HG03521 (cell line): ENCODE results near the gene HILPDA.

Experiments
- ATAC-seq: cut with Tn5 transposase; IDR thresholded peaks from one replicate; pipeline ENCODE4 v1.9.1; 2021; ENCODE audit warnings: mild to moderate bottlenecking, moderate library complexity; ENCODE audit not compliant: unreplicated experiment

HILPDA gene, protein sequence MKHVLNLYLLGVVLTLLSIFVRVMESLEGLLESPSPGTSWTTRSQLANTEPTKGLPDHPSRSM

DNA sequence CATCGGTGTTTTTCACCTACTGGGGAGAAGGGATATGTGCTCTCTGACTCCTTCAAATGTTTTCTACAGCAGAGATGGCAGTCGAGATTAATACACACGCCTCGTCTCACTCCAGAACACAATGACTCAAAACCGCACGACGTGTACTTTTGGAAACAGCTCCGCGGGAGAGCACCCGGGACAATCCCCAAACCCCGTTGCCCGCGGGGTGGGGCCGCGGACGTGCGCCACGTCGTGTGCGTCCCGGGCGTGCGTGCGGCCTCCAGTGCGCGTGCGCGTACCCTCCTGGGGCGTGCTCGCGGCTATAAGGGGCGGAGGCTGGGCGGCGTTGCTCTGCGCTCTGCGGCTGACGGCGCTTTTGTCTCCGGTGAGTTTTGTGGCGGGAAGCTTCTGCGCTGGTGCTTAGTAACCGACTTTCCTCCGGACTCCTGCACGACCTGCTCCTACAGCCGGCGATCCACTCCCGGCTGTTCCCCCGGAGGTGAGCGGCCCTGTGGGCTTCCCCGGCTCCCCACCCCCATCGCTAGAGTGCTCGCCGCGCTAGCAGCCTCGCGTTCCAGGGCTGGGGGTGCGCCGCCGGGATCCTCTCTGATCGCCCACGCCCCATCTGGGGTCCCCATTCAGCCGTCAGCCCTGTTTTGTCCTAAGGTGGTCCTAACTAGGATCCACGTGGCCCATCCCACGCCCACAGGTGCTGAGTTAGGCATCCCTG lies at the start of gene HILPDA:
Gene HILPDA, plus strand, starts transcription at position 336 of the 712 bp plus-strand sequence. CDS start 1,391 bp downstream, outside the sequence.
- peak; percentile 87 for ATAC-seq

DNA sequence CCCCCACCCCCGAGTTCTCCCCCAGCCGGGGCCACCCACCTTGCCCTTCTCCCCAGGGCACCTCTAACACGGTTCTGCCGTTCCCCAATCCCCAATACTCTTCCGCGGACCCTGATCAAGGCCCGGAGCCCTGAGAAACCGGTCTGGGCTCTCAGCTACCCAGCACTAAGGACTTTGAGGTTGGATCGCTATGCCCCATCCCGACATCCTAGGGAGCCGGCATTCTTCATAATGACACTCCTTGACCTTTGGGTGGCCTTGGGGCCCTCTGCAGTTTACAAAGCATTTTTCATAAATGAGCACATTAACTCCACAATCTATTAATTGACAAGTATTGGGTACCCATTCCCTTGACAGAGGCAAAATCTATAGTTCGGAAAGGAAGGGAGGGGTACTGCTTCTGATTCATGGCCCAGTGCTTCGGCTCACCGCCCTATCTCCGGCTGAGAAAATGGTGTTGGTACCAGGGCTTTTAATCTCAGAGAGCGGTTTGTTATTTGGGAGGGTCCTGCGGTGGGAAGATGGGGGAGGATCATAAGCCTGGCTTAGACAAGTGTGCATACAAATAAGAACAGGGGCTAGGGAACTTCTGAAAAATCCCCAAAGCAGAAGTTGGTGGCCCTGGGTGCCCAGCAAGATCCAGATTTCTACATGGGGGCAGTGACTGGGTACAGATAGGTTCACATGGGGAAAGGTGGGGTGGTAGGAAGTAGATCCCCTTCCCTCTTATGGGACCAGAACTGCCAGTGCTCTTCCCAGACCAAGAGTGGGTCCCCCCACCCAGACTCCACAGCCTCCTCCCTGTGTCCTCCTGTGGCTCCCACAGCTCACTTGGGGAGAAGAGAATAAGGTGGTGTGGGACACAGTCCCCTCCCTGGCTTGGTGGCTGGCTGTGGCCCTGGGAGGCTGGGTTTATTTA lies 49.1 kb upstream of the HILPDA start:
- ATAC-seq: no peak

DNA sequence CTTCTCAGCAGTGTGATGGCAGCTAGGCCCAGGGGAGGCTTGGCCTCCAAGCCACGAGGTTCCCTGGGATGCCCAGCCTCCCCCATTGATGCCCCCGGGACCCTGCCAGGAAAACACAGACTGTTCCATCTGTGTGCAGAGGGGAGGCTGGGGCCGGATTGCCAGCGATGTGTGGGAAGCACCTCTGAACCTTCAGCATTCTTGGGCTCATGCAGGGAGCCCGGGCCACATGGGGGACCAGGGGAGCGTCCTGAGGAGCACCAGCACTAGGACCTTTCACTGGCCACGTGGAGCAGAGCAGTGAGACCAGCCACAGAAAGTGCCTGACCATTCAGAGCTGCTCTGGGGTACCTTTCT lies 48.5 kb upstream of the HILPDA start:
- ATAC-seq: no peak

DNA sequence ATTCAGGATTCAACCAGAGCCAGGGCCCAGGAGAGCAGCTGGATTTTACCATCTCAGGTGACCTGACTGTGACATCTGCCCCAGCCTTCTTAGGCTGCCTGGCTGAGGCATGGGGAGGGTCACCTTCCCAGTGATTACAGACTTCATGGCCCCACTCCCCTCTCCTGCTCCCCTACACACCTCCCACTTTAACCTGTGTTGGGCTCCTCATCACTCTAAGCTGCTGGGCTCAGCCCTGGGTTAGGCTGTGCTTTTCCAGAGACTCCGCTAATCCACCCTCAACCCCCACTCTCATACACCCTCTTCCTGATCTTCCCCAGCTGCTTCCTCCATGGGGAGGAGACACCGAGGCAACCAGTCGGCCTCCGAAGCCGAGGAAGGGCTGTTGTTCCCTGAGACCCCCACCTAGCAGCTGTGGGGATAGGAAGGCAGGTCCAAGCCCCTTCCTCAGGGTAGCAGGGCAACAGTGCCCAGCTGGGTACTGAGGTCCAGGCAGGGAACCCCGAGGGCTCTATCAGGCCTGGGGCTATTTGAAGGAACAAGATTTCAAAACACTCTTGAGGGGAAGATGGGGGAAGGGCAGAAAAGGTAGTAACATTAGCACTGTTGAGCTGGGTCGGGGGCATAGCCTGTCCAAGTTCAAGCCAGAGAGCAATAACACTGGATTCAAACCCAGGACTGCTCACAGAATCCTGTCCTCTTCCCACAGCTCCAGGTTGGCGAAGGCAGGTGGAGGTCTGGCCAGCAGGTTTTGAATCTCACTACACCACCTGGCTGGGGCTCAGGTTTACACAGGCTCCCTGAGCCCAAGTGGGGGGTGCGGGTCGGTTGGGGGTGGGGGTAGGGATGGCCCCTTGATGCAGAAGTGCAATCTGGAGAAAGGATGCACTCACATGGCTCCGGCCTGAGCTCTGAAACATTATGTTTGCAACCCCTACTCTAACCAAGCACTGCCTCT lies 47.6 kb upstream of the HILPDA start:
- ATAC-seq: no peak

DNA sequence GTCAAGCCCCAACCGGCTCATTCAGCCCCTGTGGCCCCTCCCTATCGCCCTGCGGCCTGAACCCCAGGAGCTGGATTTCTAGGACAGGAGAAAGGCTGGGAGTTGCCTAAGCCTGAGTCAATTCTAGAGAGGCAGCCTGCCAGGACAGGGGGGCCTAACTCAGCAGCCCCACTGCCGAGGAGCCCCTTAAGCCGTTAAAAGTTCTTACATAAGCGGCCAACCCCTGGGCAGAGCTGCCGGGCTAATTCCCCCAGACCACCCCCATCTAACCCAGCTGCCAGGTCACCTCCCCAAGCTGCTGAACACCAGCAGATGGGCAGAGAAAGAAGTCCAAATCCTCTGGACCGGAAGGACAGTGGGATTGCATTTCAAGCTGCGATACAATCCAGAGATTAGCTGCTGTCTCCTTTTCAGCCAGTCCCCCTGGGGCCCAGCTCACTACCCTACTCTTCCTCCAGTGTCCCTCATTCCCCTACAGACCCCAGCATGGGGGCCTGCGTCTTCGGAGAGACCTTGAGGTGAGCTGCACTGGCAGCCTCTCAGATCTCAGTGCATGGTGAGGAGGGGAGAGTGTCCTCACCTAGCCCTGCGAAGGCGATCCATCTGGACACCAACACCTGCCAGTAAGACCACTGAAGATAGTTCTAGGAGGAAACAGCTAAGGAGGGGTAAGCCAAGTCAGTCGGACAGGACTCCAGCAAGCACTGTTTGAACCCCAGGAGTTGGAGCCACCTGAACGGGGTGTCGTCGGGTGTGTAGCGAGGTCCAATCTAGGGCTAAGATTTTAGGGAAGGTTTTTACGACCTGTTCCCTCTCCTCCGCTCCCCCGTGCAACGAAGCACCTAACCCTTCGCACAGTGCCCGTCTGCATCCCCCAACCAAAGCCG lies 46.7 kb upstream of the HILPDA start:
- no peak for ATAC-seq

DNA sequence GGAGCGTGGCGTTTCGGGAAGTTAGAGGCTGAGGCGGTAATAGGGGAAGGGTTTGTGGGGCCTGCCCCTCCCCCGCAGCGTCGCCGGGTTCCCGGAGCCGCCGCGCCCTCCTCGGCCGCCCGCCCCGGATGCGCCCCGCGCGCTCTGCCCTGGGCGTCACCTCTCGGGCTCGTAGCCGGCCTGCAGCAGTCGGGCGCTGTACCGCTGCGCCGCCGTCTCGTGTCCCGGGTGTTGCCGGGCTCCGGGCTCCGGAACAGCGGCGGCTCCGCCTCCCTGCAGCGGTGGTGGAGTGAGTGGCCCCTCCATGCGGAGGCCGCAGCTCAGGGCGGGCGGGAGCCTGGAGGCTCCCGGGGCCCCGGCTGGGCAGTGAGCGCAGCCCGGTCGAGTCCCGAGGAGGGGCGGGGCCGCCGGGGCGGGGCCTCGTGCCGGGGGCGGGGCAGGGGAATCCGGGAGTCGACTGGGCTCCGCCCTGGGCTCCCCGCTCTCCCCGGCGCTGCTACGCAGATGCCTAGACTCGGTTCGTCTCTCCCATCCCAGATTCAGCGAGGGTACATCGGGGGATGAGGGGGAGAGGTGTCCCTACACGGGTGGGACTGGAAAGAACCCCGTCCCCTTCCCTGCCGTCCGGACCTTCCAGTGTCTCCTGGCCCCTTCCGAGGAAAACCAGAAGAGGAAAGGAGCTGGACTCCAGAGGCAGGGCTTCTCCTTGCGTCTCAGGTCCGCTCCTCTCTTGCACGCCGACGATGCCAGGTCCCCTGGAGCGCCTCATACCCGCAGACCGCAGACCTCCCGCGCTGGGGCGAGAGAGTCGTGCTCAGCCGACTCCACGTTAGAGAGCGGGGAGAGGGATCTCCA lies 45.9 kb upstream of the HILPDA start, which contains the start of gene IMPDH1:
Gene IMPDH1, minus strand, starts transcription at position 387 of the 855 bp plus-strand sequence. Its CDS starts 81 bp downstream, at position 306.
- peak; percentile 74 for ATAC-seq

DNA sequence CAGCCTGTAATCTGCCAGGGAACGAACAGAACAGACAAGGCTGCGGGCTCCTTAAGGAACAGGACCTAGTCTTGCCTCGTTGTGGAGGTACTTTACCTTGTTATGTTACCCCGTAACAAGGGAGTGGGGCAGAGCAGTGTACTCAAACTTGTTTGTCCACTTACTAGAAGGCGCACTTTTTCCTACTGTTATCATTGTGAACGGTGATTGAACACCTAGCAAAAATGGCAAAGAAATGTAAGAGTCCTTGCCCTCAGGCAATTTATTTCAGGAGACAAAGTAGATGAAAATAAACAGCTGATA lies 45.3 kb upstream of the HILPDA start:
- no peak for ATAC-seq

DNA sequence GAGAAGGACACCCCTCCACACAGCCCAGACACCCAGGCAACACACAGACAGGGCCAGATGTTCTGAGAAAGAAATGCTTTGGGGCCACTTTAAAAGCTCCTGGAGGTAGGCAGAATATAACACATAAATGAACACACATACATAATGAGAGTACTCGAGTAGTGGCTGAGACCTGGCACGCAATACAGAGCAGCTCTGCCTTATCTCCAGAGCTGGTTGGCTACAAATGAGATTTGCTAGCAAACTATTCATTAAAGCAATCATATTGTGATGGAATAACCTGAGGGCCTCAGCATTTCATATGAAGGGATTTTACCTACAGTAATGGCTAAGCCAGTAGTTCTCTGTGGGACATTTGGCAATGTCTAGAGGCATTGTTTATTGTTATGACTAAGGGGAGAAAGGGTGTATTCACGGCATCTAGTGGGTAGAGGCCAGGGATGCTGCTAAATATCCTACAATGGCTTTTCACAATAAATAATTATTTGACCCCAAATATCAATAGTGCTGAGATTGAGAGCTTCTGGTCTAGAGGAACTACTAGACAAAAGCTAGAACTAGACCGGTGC lies 40.4 kb upstream of the HILPDA start:
- ATAC-seq: no peak

DNA sequence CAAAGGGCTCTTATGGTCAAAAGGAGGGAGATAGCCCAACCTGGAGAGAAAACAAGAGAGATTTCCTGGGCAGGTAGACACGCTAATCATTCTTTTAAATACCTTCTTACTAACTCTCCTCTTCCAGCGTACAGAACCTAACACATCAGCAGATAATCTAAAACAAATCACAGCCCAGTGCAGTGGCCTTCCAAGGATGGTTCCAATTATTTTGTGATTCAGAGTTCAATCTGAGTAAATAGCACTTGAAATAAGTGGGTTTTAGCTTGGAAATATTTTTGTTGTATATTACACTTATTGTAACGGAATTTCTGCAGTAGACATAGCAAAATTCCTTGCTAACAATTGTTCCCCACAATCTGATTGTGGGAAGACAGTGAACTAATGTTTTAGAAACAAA lies 38.6 kb upstream of the HILPDA start:
- no peak for ATAC-seq

DNA sequence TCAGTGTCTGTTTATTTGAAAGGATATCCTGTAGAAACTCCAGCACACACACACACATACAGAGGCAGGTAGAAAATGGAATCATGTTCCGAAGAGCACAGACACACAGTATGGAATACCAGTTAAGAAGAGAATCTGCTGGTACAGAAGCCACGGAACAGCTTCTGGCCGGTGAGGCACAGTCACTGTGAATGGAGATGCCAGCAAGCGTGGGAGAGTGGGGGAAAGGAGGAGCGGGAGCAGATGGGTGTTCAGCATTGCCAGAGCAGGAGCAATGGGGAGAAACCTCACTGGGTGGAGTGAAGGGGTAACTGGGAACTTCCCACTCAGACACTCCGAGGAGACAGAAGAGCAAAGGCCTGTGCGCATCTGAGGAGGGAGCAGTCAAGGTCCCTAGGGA lies 36.4 kb upstream of the HILPDA start:
- no peak for ATAC-seq

DNA sequence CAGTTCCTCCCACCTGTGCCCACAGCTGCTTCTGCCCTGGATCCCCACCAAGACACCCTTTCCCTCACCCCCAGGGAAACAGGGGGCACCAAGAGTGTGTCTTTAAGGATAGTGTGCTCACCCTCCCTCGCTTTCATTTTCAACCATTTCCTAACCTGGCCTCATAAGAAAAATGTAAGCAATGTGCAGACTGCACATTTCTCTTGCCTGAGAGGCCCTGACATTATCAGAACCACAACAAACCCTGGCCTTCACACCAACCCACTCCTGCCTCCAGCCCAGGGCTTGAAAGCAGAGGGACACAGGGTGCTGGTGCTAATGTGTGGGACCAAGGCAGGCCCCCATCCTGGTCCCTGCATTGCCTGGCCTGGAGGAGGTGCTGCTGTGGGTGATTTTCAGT lies 34.9 kb upstream of the HILPDA start:
- no peak for ATAC-seq

DNA sequence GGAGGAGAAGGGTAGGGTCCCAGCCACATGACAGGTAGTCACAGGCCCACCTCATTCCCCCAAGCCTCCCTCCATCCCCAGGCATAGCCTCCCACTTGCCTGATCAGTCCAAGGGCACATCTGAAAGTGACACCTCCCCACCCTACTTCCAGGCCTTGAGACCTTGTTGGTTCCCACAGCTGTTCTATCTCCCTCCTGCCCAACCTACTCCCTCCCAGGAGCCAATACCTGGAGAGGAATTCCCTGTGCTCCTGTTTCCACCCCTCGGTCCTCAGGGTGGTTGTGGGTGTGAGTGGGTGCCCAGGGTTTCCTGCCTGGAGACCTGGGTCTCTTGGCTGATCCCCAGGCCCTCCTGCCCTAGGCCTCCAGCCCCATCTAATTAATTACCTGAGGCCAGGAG lies 34.3 kb upstream of the HILPDA start:
- ATAC-seq: no peak

DNA sequence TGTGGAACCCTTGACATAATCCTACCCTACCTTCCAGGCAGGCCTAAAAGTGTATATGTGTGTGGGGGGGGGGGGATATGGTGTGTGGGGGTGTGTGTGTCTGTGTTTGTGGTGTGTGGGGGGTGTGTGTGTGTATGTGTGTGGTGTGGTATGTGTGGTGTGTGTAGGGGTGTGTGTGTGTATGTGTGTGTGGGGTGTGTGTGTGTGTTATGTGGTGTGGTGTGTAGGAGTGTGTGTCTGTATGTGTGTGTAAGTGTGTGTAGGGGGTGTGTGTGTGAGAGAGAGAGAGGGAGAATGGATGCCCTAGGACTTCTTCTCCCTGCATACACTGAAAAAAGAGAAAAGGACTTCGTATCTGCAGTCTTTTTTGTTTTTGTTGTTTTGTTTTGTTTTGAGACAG lies 33.6 kb upstream of the HILPDA start:
- no peak for ATAC-seq

DNA sequence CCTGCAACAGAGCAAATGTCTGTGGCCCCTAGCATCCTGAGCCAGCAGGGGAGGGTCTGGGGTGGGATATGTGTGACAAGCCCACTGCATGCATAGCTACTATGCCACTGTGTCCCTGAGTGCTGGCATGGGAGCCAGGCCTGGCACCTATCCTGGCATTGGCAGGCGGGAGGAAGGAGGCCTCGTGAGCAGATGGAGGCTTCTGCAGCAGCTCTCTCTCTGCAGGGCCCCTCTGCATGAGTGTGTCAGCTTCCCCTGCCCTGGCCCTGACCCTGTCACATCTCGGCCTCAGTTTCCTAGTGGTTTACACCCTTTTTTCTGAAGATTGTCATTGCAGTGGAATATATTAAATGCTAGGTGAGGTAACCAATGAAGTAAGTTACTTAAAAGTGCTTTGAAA lies 32.8 kb upstream of the HILPDA start:
- no peak for ATAC-seq

DNA sequence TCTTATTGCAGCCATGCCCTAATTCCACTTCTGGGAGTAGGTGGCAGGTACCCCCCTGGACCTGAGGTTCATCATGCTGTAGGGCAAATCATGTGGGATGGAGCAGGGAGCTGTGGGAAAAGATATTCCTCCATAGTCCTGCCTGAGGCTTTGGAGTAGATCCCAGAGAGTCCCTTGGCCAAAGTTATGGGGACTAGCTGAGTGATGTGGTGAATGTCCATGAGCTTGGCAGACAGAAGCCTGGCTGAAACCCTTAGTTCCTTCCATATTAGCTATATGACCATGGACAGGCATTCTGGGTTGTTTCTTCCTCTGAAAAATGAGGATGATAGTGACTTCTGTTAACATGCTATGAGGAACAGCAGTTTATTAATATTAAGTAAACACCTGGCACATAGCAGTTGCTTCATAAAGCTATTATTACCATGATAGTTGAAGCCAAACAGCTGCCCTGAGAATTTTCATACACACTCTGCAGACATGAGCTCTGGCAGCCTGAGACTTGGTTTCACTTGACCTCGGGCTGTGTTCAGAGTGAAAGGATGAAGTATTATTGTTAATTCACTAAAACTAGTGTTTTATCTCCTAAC lies 30.9 kb upstream of the HILPDA start:
- ATAC-seq: no peak

DNA sequence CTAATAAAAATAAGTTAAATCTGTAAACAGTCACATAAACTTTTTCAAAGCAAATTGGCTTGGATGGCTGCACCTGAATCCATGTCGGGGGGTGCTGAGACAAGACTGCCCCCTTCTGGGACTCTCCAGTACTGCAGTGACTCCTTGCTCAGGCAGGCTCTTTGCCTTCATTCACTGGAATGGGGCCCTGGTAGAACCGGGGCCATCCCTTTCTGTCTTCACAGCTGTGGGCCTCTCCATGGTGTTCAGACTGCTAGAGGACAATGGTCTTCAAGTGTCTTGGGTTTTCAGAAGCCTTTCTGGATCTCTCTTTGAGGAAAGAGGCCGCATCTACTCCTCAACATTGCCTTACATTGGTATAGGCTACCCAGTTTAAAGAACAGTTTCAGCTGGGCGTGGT lies 29.8 kb upstream of the HILPDA start:
- no peak for ATAC-seq

DNA sequence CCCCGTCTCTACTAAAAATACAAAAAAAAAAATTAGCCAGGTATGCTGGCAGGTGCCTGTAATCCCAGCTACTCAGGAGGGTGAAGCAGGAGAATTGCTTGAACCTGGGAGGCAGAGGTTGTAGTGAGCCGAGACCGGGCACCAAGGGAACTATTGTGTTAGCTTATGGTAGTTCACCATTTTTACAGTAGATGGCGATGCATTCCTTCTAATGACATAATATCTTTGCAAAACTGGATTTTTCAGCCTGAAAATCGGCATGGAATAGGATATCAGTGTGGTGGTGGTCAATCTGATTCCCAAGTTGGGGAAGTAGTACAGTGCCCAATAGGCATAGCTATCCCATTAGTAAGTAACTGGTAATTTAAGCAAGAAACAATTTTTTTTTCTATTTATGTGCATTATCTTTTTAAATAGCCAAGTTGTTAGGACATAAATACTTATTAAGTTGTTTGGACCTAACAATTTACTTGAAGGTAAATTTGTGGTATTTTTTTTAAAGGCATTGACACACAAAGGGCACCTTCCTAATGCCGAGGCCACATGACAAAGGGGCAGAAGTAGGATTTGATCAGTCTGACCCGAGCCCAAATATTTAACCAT lies 28.3 kb upstream of the HILPDA start:
- peak; percentile 48 for ATAC-seq

DNA sequence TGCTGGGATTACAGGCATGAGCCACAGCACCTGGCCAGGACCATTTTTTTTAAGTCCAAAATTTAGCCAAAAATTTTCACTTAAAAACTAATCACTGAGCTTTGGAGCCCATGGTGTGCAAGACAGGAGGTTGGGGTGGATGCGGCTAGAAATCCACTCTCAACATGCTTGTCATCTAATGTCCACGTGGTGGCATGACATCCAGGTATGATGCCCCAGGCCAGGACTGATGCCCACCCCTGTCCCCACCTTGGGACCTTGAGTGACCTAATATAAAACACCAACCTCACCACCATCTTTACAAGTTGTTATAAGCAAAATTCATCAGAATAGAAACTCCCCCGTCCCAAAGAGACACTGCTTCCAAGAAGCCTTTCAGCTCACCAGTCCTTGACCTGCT lies 25.5 kb upstream of the HILPDA start:
- no peak for ATAC-seq
